GM19455 (cell line): Measurements from ENCODE around the gene NUP62CL.
"Not testable (repeated sequence)": the region's sequence is repeated elsewhere in the genome, so short reads cannot be mapped to it uniquely, and the experiment has no call there.

ENCODE experiments used
- ATAC-seq: cut with Tn5 transposase; IDR thresholded peaks from one replicate; pipeline ENCODE4 v1.9.1; 2021; ENCODE audit not compliant: unreplicated experiment

Gene NUP62CL, protein sequence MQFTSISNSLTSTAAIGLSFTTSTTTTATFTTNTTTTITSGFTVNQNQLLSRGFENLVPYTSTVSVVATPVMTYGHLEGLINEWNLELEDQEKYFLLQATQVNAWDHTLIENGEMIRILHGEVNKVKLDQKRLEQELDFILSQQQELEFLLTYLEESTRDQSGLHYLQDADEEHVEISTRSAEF

DNA sequence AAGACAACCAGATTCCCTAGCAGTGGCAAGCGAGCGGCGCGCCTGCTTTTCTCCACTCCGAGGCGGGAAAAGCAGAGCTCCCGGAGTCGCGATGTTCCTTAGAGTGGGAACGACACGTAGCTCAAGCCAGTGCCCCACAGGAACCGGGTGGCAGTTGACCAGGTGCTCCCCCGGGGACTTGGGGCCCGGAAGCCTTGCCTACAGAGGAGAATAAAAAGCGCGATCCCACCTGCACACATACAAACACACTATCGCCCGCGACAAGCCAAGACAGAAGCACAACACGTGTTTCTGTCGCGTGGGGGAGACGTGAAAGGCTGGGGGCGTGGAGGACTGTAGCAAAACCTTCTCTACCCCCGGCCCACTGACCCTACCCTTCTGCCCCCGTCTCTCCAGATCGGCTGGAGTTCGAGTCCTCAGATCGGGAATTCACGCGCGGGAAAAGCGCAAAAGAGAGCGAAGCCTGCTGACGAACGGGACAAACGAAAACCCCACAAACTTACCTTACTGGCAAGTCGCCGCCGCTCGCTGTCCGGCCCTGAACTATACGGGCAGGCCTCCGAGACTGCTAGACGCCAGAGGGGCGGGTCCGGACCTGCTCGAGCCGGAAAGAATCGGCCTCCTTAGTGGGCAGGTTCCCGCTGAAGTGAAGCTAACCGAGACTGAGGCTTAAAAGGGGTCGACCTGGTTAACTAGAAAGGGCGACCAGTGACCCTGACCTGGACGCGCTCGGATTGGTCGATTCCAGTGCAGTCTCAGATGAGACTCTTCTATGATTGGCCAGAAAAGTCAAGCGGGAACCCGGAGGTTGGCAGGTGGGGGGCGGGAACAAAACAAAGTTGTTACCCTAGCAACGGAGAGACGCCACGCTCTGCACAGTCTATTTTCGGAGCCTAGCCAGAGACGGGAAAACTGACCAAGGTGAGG, at the start of gene NUP62CL, which contains the start of gene DNAAF6:
Gene NUP62CL, minus strand, starts transcription at position 664 of the 927 bp plus-strand sequence. CDS start 31,287 bp downstream, outside the sequence.
Gene DNAAF6, plus strand, starts transcription at position 842 of the 927 bp plus-strand sequence. CDS start 6,265 bp downstream, outside the sequence.
- ATAC-seq: peak; percentile 94

DNA sequence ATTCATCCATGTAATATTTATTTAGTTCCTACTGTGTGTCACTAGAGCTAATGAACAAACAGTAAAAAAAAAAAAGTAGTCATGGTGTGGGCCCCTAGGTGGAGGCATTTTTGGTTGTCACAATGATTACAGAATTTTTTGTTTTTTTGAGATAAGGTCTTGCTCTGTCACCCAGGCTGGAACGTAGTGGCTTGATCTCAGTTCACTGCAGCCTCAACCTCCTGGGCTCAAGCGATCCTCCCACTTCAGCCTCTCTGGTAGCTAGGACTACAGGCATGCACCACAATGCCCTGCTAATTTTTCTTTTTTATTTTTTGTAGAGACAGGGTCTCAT, 22.2 kb upstream of the NUP62CL start:
- no peak for ATAC-seq

DNA sequence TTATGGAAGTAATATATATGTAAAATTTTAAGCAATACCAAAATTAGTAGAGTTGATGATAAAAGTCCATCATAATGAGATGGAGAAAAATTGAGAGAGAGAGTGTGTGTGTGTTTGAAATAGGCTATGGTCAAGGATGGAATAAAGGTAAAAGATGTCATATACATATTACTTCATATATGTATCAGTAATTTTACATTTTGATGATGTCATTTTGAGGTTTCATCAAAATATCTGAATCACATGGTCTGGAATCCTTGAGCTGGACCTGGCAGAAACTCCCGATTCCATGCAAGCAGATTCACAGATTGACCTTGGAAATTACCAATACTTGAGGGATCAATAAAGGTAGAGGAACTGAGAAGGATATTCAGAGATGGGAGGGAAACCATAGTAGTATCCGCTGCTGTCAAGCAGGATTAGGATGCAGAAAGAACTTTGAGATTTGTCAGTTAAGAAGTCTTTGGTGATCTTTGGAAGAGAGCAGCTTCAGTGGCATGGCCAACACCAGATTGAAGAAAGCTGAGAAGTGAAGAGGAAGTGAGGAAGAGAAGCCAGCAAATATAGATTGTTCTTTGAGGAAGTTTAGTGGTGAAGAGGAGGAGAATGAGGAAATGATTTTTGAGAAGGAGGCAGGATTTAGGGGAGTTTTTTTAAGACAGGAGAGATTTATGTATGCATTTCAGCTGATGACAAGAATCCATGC, 21.7 kb upstream of the NUP62CL start:
- no peak for ATAC-seq

DNA sequence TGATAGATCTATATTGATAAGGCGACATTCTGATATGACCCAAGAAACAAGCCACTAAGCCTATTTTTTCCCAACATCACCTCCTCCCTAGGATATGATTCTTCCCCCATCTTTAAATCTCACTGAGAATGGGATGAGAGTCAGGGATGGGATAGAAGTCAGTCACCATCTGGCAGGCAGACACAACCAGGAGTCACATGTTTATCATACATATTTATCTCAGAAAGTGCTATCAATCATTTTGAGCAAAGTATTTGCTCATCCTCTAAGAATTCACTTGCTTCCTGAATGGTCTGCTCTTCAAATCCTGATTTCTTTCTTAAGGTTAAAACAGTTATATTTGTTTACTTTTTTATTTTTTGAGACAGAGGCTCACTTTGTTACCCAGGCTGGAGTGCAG, 20.5 kb upstream of the NUP62CL start:
- no peak for ATAC-seq

- no peak for ATAC-seq
Observed at GRCh38 chrX:107213477-107213876, 7.2 kb upstream of the NUP62CL start.

DNA sequence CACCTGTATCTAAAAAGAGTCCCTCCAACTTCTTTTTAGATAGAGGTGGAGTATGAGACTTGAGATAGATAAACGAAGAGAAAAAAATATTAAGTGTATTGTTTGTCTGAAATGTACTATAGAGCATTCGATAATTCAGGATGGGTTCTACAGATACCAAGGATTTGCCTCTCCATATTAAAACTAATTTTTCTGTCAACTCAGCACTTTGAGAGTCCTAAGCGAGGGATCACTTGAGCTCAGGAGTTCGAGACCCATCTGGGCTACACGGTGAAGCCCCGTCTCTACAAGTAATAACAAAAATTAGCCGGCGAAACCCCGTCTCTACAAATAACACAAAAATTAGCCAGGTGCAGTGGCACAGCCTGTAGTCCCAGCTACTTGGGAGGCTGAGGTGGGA, 1.7 kb upstream of the NUP62CL start:
- no peak for ATAC-seq

GRCh38 chrX:107207089-107207488, 856 bp upstream of the NUP62CL start:
- ATAC-seq: no peak

DNA sequence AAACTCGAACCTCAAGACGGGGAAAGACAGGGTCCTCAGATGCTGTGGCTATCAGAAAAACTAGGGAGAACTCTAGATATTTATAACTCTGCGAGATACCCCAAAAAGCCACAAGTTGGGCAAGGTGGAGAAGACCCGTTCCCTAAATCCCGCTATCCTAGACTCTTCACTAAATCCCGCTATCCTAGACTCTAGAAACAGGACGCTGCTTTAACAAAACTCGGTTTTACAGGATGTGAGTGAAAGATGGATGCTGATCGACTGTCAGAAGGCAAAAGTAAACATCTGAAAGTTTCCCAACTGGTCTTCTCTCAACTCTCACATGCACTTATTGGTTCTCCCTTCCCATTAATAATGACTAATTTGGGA, 448 bp upstream of the NUP62CL start:
- no peak for ATAC-seq

DNA sequence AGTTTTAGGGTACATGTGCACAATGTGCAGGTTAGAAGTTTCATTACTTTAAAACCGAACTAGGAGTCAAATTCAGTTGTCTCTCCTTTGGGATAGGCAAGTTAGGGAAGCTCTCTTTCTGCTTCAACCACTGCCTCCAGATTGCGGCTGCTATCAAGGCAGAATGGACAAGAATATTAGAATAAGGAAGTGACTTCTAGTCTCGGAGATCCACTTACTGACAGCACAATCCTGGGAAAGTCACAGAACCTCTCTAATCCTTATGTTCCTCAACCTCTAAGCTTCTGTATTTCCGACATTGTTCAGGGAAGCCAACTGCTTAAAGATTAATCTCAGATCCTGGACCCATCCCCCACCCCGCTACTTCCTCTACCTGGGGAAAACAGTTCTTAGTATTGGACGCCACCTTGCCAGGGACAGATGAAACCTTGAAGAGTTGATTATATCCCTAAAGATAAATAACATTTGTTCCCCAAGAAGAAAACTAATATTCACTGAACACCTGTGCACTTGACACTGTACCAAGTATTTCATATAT, 2.1 kb downstream of the NUP62CL start:
- ATAC-seq: no peak

DNA sequence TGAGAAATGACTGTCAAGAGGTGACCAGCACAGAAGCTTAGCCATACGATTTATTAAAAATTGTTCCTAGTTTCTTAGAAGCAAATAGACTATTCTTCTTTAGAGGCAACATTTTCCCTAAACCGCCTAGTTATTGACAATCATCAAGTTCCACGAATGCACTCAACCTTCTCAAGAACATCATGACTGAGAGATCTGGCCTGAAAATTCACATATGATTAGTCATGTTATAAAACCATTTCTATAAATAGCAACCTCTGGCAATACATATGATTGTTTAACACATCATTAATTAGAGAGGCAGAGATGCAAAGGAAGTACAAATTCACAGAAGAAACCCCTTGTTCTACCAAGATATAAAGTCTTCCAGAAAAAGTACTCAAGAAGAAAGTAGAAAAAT, 6.7 kb downstream of the NUP62CL start:
- ATAC-seq: no peak

DNA sequence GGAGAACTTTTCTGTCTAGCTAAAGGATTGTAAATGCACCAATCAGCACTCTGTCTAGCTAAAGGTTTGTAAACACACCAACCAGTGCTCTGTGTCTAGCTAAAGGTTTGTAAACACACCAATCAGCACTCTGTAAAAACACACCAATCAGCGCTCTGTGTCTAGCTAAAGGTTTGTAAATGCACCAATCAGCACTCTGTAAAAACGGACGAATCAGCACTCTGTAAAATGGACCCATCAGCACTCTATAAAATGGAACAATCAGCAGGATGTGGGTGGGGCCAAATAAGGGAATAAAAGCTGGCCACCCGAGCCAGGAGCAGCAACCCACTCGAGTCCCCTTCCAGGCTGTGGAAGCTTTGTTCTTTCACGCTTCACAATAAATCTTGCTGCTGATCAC, 8.2 kb downstream of the NUP62CL start:
- not testable (repeated sequence) for ATAC-seq

DNA sequence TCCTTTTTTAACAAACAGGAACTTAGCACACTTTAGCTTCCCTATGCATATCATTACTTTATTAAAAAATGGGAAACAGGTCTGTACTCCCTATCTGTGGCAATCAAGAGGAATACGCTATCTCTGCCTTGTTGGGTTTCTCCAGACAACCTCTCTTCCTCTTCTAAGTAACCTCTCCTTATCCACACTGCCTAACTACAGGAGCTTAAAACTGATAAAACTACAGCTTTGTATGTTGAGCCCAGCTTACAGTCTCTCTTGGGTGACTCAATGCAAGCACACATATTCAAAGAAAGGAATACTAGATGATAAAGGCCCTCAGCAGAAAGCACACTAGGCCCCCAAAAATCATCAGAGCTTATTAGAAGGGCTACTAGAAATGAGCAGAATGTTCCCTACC, 8.9 kb downstream of the NUP62CL start:
- no peak for ATAC-seq

- ATAC-seq: no peak
Observed at GRCh38 chrX:107171369-107172102, 34.7 kb downstream of the NUP62CL start.

GRCh38 chrX:107168712-107169111, 37.5 kb downstream of the NUP62CL start:
- no peak for ATAC-seq

- no peak for ATAC-seq
Observed at GRCh38 chrX:107168257-107168656, 38.0 kb downstream of the NUP62CL start.

- ATAC-seq: no peak
Observed at GRCh38 chrX:107167163-107167921, 38.9 kb downstream of the NUP62CL start.

GRCh38 chrX:107157618-107158017, 48.6 kb downstream of the NUP62CL start:
- not testable (repeated sequence) for ATAC-seq

- ATAC-seq: not testable (repeated sequence)
Observed at GRCh38 chrX:107155621-107156430, 50.4 kb downstream of the NUP62CL start.
